GM21526 (cell line): ENCODE data around the gene SYT9.
"Not testable (repeated sequence)": the region's sequence is repeated elsewhere in the genome, so short reads cannot be mapped to it uniquely, and the experiment has no call there.

ENCODE experiments used
- ATAC-seq: cut with Tn5 transposase; IDR thresholded peaks from one replicate; pipeline ENCODE4 v1.9.1; 2021; ENCODE audit warnings: moderate library complexity; ENCODE audit not compliant: unreplicated experiment, low FRiP score

Gene SYT9

DNA sequence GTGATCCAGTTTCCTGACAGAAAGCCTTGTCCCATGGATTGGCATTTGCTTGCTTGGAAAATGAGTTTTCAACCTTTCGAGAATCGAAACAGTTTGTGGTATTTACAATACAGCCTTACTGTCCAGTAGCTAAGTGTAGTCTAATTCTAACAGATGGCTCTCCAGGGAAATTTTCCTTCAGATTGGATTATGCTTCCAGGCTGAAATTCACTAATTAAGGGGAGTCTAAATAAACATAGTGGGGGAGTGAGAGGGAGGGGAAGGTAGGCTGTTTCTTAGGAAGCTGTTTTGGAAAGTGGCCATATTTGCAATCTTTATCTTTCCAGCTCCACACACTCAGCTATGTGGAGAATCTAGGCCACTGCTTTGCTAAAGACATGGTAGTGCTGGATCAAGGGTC lies 81.3 kb downstream of the SYT9 start:
- no peak for ATAC-seq

DNA sequence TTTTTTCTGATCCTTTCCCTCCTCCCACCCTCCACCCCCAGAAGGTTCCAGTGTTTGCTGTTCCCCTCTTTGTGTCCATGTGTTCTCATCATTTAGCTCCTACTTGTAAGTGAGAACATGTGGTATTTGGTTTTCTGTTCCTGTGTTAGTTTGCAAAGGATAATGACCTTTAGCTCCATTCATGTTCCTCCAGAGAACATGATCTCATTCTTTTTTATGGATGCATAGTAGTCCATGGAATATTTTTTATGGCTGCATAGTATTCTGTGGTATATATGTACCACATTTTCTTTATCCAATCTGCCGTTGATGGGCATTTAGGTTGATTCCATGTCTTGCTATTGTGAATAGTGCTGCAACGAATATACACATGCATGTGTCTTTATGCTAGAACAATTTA lies 83.7 kb downstream of the SYT9 start:
- not testable (repeated sequence) for ATAC-seq

DNA sequence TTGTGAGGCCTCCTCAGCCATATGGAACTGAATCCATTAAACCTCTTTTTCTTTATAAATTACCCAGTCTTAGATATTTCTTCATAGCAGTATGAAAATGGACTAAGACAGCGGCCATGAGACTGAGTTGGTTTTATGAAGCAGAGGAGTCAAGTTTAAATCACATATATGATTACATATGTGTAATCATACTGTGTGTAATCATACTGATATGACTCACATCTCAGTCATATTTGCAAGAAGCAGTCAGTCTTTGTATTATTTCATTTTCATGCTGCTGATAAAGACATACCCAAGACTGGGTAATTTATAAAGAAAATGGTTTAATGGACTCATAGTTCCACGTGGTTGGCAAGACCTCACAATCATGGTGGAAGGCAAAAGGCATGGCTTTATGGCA lies 89.8 kb downstream of the SYT9 start:
- ATAC-seq, result no peak

DNA sequence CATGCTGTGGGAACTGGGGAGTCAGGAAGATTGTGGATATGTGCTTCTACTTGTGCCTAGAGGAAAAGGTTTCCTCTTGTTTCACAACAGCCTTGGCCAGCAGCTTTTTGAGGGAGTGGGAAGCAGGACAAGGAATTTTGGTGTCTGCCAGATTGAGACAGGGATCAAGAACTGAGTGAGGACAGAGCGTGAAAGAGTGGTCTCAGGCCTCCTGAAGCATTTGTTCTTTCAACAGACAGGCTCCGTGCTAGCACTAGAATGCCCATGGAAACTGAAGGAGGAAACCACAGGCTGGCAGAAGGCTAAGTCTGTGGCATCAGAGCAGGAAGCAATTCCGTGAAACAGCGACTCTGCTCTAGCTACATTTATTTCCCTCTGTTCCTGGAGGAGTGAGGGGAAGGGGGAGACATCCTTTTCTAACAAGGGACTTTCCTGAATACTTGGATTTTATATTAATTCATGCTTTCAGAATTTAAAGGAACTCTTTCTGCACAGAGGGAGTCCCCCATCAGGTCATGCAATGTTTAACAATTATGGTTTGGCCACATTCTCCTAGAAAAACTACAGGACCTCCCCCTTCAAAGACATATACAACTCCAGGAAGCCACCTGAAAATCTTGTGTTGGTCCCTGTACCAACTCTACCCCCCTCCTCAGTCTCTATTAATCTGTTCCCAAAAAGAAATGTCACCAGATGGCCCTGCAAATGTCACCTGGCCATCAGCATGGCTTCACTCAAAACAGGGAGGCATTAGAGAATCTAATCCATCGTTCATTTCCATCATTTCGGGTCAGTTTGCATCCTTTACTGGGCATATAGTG lies 96.1 kb downstream of the SYT9 start:
- no peak for ATAC-seq

DNA sequence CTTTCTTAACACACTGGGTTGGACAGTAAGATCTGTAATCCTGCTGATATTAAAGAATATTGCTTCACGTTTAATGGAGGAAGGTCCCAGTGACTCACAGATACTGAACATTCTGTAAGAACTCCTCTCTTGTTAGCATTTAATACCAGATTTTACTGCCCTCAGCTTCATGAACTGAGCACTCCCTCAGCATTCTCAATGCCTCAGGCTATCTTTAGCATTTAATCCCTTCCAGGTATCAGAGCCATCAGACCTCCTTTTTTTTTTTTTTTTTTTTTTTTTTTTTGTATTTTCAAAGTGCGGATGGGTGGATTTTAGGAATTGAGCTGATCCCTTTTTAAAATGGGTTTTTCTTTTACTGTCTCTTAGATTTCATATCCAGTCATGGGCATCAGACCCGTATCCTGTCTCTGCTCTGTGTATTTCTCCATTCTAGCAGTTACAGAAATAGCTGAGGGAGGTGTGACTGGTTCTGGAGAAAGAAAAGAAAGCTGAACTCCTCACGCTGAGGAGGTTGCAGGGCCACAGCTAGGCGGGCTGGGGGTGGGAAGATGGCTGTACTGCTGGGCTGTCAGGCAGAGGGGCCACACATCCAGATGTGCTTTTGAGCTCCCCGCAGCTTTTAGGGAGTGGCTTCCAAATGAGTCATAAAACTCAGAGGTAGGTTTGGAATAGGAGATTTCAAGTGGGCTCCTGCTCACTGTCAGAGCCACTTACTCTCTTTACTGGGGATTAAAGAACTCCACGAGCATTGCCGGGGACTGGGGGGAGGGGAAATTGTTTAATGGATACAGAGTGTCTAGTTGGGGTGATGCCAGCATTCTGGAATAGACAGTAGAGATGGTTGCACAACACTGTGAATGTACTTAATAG lies 97.0 kb downstream of the SYT9 start:
- ATAC-seq, result no peak

DNA sequence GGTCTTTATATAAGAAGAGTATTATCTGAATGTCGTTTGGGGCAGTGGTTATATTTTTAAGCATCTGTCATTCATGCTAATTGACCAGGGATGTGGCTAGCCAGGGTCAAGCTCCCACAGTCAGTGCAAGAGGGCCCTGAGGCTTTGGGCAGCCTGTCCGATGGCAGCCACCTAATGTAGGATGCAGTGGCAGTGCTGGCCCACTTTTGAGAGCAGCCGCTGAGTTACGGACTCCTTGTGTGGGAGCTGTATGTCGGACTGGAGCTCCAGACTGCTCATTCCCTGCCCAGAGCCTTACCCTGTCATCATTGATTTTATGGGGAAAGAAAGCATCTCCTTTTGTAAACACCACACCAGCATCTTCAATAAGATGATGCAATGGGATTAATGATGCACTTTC lies 99.5 kb downstream of the SYT9 start:
- no peak for ATAC-seq

DNA sequence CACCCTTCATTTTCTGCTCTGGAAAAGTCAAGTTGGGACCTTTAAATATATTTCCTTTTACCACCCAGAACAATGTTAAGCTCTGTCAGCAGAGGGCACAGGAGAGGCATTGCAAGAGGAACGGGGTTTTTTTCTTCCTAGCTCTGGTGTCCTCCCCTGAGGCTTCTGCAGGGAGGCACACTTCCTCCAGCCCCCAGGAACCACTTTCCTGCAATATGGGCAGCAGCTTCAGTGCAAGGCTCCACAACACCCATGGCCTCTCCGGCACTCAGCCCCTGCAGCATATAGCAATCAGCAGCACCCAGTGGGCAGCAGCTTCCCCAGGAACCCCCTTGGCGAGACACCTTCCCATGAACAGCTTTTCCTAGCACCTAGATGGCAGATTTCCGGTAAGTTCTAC lies 101.4 kb downstream of the SYT9 start:
- ATAC-seq, result no peak

DNA sequence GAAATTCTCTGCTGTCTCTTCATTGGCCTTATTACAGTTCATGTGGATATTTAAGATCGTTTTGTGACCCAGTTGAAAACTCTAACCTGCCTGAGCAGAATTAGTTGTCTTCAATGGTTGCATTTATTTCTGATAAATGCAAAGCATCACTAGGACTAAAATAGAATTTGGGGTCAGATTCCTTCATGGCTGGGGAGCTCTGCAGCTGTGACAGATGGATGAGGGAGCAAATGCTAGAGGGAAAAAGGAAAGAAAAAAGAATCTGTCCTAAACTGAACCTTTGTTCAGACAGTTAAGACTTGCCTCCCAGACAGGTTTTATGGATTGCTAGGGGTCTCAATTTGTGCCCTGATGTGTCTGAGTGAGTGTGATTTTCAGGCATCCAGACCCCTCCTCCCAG lies 113.0 kb downstream of the SYT9 start:
- ATAC-seq, result no peak

DNA sequence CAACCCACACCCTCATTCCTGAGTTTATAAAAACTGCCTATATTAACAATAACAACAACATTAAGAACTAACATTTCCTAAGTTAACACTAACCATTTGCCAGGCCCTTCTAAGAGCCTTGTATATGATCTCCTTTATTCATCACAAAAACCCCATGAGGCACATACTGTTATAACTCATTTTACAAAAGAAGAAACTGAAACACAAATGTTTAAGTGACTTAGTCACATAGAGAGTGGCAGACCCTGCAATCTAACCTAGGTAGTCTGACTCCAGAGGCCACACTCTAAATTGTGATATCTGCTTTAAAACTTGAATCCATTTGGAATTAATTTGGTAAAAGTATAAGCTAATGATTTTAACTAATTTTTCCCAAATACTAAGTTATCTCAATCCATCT lies 116.1 kb downstream of the SYT9 start:
- no peak for ATAC-seq

DNA sequence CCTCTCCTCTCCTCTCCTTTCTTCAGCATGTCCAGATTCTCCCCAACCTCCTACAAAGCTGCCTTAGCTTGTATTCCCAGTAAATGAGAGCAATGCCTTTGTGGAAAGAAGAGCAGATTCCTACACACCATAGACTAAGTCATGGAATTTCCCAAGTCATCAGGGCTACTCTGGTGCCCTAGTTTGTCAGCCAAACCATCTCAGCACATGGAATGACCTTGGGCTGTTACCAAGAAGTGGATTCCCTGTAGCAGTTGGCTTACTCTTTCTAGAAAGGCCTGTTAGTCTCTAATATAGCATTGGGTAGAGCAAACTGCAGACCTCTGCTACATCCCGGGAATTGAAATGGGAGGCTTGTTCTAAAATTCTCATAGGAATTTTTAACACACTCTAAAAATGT lies 124.7 kb downstream of the SYT9 start:
- ATAC-seq, result no peak

DNA sequence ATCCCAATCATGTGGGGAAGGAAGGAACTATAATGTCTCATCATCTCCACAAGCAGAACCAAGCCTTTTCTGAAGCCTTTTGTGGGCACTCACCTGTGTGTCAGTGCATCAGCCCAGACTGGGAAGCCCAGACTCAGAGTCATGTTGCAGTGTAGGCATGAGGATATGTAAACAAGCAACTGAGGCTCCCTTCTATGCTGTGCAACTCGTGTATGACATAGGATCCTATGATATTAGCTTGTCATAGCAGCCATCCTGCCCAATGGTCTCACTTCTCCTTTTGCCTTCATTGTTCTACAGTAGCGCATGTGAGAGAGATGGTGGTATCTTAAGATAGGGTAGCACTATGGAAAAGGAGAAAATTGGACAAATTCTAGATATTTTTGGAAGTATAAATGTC lies 130.2 kb downstream of the SYT9 start:
- peak; percentile 66 for ATAC-seq

DNA sequence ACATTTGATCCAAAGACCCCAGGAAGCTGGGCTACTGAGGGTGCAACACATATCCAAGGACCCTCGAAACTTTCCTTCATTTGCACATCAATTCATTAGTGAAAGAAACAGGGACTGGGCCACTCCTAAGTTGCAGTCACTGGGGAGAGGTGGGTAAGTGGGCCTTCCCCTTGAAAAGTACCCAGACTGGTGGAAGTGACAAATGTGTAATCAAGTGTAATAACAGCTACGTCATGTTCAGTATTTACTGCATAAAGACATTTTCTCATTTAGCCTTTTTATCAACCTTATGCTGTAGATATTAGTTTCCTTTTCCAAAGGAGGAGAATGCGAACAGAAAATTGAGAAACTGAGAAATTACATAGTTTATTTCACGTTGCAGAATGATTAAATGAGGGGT lies 131.7 kb downstream of the SYT9 start:
- no peak for ATAC-seq

DNA sequence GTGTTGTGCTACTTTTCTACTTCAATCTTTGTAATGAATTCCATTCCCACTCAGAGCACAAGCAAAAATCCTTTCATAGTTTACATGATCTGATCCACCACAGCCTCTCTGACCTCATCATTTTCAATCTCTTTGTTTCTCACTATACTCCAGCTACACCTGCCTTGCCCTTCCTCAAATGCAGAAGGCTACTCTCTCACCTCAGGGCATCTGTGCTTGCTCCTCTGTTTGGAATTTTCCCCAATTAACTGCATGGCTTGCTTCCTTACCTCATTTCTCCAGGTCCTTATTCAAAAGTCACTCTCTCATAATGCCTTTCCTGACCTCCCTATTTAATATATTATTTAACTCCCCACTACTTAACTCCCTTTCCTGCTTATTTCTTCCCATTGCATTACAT lies 133.0 kb downstream of the SYT9 start:
- no peak for ATAC-seq

DNA sequence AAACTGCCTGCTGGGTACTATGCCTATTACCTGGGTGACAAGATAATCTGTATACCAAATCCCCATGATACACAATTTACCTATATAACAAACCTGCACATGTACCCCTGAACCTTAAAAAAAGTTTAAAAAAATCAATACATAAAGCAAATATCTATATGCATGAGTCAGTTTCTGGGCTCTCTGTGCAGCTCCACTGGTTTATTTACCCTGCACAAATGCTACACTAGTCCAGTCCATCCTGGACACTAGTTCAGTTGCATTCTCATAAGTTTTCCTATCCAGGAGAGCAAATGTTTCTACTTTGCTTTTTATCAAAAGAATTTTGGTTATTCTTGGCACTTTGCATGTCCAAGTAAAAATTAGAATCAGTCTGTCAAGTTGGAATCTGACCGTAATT lies 133.8 kb downstream of the SYT9 start:
- no peak for ATAC-seq

DNA sequence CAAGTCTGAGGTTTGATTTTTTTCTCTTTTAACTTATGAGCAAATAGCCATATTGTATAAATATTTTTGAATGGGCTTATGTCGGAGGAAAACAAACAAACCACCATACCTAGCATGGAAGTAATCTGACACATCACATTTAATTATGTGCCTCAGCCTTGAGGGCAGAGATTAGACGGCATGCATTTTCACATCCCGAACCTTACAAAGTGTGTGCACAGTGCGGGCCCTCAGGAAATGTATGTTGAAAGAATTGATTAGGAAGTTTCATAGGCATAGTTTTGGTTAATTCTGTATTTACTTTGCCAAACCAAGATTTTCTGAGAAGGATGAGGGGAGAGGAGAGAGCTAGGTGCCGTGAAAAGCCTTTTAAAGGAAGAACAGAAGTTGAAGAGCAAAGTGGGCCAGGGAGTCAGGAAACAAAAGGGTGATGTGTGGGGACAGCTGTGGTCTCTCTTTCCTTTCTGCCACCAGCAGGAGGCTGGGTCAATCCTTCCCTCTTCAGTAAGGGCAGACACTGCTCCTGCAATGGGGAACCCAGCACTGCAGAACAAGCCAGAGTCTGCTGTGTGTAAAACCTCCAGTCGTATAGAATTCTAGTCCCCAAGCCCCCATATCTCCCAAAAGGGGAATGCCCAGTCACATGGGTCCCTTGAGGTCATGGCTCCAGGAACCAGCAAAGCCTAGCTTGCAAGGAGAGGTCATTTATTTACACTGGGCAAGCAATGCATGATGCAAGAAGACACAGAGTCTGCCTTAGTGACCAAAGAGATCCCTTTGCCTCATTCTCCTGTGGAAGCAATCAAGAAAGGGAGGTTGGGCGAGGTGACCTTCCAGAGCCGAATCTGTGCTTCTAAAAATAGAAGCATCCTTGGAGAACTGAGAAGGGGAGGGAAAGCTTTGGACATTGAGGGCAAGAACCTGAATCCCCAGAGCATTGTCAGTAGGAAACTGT lies 162.5 kb downstream of the SYT9 start:
- ATAC-seq, result no peak

DNA sequence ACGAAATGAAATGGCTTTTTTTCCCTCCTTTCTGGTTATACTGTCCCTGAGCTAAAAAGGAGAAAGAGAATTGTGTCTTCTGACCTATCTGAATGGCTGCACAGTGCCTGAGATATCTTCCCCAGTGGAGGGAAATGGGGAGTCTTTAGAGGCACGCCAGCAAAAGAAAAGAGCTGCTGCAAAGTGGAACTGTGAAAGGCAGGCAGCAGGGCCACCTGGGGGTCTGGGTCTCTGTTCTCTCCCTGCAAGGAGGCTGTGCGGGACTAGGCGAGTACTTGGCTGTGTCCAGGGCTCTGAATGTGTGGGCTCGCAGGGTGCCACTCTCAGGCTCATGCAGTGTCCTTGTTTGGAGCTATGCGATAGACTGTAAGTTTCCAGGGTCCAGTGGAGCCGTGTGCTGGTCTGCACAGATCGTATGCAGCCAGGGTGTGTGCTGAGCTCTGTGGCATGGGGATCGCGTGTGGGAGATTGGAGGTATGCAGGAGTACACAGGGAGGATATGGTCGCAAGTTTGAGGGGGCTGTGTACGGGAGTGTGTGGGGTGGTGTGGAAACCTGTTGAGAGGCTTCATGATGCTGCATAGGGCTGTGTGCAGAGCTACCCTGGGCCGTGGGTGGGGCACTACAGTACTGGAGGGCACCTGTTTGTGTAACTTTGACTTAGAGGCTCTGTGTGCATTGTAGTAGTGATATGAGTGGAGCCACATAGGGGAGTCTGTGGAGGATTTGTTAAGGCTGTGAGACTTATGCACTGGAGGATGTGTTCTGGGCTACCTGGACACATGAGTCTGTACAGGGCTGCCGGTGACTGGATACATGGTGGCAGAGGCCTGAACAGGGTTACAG lies 163.5 kb downstream of the SYT9 start:
- no peak for ATAC-seq

DNA sequence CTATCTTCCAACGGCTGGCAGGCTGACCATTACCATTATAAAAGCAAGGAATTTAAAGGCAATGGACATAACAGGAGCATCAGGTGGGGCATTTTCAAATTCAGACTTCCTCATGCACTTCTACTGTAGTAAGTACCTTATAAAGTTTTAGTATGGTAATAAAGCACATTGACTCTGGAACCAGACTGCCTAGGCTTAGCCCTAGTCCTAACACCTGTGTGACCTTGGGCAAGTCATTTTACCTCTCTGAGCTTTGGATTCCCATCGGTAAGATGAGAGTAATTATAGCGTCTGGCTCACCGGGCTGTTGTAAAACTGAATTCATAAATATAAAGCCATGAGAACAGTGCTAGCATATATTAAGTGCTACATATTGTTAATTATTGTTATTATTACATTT lies 164.4 kb downstream of the SYT9 start:
- no peak for ATAC-seq

DNA sequence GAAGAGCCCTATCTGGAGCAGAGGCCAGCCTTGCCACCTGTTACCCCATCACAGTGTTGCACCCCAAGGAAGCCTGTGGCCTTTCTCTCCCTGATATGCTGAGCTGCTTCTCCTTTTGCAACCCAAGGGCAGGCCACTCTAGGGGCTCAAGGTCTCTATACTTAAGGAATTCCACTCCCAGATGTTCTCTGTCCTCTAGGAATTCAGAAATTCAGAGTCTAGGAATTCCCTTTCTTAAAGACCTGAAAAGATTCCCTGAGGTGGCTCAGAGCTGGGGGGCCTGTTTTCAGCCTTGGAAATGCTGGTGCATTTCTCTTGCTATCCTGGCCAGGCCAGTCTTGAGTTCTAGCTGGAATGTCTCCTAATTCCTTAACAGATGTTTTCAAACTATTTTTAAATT lies 165.6 kb downstream of the SYT9 start:
- ATAC-seq, result no peak

DNA sequence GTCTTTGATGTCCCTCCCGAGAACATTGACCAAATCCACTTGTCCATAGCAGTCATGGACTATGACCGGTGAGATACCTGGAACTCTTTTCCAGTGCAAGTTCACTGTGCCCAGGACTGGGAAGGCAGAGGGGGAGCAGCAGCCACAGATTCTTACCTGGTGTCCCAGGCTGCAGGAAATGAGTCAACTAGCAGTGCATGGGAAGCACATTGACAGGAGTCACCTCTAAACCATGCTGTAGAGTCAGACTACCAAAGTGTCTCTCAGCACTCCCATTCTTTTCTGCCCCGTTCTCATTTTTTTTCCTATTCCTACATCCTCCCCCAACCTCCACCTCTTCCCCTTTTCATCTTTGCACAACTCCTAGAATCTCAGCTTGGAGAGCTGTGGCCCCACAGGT lies 166.4 kb downstream of the SYT9 start:
- ATAC-seq, result no peak

DNA sequence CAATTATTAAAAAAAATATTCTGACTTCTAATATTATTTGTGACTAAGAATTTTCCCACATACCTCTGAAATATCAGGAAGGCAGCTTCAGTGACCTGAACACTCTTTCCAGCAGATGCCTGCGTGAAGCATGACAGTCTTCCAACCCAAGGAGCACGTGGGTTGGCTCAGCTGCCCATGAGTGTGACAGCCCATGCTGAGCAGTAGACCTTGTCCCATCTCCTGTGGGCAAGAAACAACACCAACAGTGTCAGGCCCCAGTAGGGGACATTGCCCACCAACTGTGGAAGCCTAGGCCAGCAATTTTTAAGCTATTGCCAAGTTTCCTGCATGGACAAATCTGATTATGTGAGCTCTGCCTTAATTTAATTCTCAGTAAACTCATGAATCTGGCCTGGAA lies 167.2 kb downstream of the SYT9 start:
- ATAC-seq, result no peak
